ENCODE results near the gene TMBIM6.
"Not testable (repeated sequence)": the region's sequence is repeated elsewhere in the genome, so short reads cannot be mapped to it uniquely, and the experiment has no call there.

The TMBIM6 gene

DNA sequence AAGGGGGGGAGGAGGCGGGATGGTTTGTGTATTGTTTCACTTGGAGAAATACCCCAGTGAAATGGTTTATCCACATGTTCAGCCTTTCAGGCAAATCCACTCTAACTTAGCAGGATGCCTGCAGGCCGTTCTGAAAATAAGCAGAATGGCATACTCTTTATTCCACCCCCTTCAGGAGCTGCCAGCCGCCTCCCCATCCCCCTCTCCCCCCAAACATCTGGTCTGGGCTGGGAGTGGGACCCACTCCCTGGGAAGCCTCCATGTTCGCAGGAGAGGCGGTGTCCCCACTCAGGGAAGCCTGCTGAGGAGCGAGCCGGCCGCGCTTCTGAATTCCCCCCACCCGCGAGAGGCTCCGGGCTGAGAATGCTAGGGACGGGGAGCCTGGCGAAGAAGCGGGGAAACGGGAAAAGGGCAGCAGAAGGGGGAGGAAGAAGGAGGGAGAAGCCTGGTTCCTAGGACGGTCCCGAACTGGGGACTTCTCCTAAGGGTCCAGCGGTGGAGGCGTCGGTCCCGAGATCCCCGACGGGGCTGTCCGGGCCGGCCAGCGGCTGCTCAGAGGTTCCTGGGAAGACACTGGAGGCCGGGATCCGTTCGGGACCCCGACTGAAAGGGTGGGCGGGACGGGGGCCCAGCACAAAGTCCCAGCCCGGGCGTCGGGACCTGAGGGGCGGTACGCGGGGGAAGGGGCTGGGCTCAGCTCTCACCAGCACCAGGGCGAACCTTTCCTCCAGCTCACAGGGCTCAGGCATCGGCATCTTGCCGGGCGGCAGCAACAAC, 34.8 kb upstream of the TMBIM6 start:
- Histone ChIP-seq H3K27ac (peak overlapping the region; percentile 92), H3K4me3 (ENCODE audit: low read depth, low read length) (peak overlapping the region; percentile 91), H3K36me3 (no peaks in the 10 kb centered on the region), H3K9me3 (ENCODE audit: severe bottlenecking) (no peaks in the 10 kb centered on the region), H3K27me3 (ENCODE audit: insufficient read depth, low read depth, severe bottlenecking) (no peaks in the 10 kb centered on the region)
- TF ChIP-seq, protein P1, sequence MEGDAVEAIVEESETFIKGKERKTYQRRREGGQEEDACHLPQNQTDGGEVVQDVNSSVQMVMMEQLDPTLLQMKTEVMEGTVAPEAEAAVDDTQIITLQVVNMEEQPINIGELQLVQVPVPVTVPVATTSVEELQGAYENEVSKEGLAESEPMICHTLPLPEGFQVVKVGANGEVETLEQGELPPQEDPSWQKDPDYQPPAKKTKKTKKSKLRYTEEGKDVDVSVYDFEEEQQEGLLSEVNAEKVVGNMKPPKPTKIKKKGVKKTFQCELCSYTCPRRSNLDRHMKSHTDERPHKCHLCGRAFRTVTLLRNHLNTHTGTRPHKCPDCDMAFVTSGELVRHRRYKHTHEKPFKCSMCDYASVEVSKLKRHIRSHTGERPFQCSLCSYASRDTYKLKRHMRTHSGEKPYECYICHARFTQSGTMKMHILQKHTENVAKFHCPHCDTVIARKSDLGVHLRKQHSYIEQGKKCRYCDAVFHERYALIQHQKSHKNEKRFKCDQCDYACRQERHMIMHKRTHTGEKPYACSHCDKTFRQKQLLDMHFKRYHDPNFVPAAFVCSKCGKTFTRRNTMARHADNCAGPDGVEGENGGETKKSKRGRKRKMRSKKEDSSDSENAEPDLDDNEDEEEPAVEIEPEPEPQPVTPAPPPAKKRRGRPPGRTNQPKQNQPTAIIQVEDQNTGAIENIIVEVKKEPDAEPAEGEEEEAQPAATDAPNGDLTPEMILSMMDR (IDR thresholded peaks at IDR 0.05; ENCODE audit: low read depth, low read length) = no peak
- DNase-seq = peak; percentile 37

DNA sequence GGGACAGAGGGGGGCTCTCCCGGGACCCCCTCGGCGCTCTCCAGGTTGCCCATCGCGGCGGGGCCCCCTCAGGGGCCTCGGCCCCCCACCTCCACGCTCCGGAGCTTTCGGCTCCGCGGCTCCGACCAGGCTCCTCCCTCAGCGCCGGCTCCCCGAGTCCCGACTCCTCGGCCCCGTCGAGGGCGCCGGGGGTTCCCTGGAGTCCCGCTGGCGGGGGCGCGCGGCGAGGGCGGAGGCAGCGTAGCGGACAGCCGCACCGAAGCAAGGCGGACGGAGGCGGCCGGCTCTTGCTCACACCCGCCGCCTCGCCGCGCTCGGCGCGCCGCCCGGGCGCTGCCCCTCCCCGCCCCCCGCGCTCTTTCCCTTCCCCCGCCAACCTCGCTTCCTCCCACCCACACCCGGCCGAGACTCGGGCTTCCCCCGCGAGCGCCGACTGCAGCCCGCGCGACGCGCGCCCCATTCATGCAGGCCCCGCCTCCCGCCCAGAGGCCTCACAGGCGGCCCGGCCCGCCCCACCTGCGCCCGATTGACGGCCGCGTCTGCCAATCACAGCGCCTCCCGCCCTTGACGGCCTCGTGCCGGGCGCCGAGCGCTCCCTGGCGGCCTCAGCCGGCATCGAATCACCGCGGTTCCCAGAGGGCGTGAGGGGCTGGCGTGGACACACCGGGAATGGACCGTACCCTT, 34.1 kb upstream of the TMBIM6 start, which contains the start of gene FMNL3:
Gene FMNL3 (minus strand): TSS at position 278 of the 684 bp plus-strand sequence. CDS start 225 bp downstream, at position 53.
- peak; percentile 97 for DNase-seq
- TF ChIP-seq, protein P1 (IDR thresholded peaks at IDR 0.05; ENCODE audit: low read depth, low read length) = peak; percentile 89
- peak within 1 kb of the TSS; percentile 91 for H3K4me3 ChIP-seq (ENCODE audit: low read depth, low read length)
- H3K27me3 ChIP-seq (ENCODE audit: insufficient read depth, low read depth, severe bottlenecking) = no peaks in the 10 kb centered on the region
- no peaks in the 10 kb centered on the region for H3K36me3 ChIP-seq
- no peaks in the 10 kb centered on the region for H3K9me3 ChIP-seq (ENCODE audit: severe bottlenecking)
- H3K27ac ChIP-seq = peak within 1 kb of the TSS; percentile 92

DNA sequence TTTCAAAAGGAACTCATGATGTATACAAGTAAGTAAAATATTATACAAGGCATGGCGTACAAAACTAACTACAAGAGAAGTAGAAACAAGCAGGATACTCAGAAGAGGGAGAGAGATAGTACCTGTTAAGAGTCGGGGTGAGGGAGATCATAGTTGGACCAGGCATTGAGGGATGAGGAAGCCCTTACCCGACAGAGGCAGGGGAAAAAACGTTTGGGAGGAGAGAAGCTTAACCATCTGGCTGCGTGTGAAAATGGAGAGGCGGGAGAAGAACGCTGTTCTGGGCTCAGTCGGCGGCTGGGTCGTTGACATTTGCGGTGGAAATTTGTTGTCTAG, 33.6 kb upstream of the TMBIM6 start:
- Histone ChIP-seq H3K9me3 (ENCODE audit: severe bottlenecking) (no peaks in the 10 kb centered on the region), H3K4me3 (ENCODE audit: low read depth, low read length) (peak overlapping the region; percentile 12), H3K27ac (no peak overlapping the region), H3K27me3 (ENCODE audit: insufficient read depth, low read depth, severe bottlenecking) (no peaks in the 10 kb centered on the region), H3K36me3 (no peaks in the 10 kb centered on the region)
- DNase-seq = peak; percentile 15
- TF ChIP-seq, protein P1 (IDR thresholded peaks at IDR 0.05; ENCODE audit: low read depth, low read length) = no peak

DNA sequence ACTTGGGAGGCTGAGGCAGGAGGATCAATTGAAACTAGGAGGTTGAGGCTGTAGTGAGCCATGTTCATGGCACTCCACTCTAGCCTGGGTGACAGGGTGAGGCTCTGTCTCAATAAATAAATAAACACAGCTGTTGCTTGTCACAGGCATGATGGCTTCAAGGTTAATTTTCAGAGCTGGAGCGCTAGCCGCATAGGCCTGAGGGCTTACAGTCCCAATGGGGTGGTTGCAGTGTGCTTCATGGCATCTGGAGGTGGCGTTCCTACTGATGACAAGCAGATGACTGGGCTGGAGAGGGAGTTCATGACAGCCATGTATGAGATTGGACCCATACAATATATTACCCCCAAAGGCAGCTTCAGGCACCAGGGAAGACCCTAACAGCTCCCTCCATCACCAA, 32.5 kb upstream of the TMBIM6 start:
- Histone ChIP-seq H3K27ac (no peak overlapping the region), H3K4me3 (ENCODE audit: low read depth, low read length) (no peak overlapping the region), H3K9me3 (ENCODE audit: severe bottlenecking) (no peaks in the 10 kb centered on the region), H3K27me3 (ENCODE audit: insufficient read depth, low read depth, severe bottlenecking) (no peaks in the 10 kb centered on the region), H3K36me3 (no peaks in the 10 kb centered on the region)
- TF ChIP-seq, protein P1 (IDR thresholded peaks at IDR 0.05; ENCODE audit: low read depth, low read length) = no peak
- no peak for DNase-seq

DNA sequence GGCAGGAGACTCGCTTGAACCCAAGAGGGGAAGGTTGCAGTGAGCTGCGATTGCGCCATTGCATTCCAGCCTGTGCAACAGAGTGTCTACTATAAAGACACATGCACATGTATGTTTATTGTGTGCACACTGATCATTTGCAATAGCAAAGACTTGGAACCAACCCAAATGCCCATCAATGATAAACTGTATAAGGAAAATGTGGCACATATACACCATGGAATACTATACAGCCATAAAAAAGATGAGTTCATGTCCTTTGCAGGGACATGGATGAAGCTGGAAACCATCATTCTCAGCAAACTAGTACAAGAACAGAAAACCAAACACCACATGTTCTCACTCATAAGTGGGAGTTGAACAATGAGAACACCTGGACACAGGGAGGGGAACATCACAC, 27.4 kb upstream of the TMBIM6 start:
- not testable (repeated sequence) for H3K36me3 ChIP-seq; H3K27ac ChIP-seq; H3K9me3 ChIP-seq (ENCODE audit: severe bottlenecking); DNase-seq; H3K27me3 ChIP-seq (ENCODE audit: insufficient read depth, low read depth, severe bottlenecking); H3K4me3 ChIP-seq (ENCODE audit: low read depth, low read length)

DNA sequence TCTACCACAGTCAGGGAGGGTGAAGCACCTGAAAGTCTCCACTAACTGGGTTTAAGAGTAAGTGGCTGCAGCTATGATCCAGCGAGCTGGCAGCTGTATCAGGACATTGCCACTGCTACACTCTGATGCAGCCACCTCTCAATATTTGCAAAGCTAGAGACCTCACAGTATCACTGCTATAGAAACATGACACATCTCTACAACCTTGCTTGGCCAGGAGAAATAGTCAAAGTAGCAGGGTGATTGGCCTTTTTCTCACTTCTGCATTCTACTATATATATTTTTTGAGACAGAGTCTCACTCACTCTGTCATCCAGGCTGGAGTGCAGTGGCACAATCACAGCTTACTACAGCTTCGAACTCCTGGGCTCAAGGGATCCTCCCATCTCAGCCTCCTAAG, 24.8 kb upstream of the TMBIM6 start:
- Histone ChIP-seq H3K36me3 (no peaks in the 10 kb centered on the region), H3K9me3 (ENCODE audit: severe bottlenecking) (no peaks in the 10 kb centered on the region), H3K4me3 (ENCODE audit: low read depth, low read length) (no peak overlapping the region), H3K27me3 (ENCODE audit: insufficient read depth, low read depth, severe bottlenecking) (no peaks in the 10 kb centered on the region), H3K27ac (no peak overlapping the region)
- DNase-seq = no peak
- TF ChIP-seq, protein P1 (IDR thresholded peaks at IDR 0.05; ENCODE audit: low read depth, low read length) = no peak

DNA sequence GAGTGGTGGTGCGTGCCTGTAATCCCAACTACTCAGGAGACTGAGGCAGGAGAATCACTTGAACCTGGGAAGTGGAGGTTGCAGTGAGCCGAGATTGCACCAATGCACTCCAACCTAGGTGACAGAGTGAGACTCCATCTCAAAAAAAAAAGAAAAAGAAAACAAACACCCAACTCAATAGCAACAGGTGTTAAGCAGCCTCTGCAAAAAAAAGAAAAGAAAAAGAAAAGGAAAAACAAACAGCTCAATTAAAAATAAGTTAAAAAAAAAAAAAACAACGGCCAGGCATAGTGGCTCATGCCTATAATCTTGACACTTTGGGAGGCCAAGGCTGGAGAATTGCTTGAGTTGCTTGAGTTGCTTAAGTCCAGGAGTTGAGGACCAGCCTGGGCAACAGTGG, 23.6 kb upstream of the TMBIM6 start:
- H3K27ac ChIP-seq, DNase-seq: not testable (repeated sequence)

More for the DNA sequence above, 23.6 kb upstream of the TMBIM6 start:
- not testable (repeated sequence) for H3K4me3 ChIP-seq (ENCODE audit: low read depth, low read length); H3K9me3 ChIP-seq (ENCODE audit: severe bottlenecking); H3K27me3 ChIP-seq (ENCODE audit: insufficient read depth, low read depth, severe bottlenecking); H3K36me3 ChIP-seq
